ENCODE results near the gene TWSG1. TPM values are rescaled to one million over a fixed set of nuclear protein-coding genes. Genes with fewer than 3 reads are reported as not detected.

Gene TWSG1
- total and polyA plus RNA-seq, 2 donors (not counting 3 experiments of a cell fraction or from before 2014, with no cell fraction given) = 52.4 to 57.4 TPM

- POLR2A ChIA-PET = no interaction called here
- TF ChIP-seq MAX (IDR thresholded peaks at IDR 0.05; ENCODE audit: insufficient read depth, insufficient read length) (no peak), JUN (IDR thresholded peaks at IDR 0.05; ENCODE audit: borderline replicate concordance, insufficient read depth, insufficient read length, low read depth) (no peak), MYC (IDR thresholded peaks at IDR 0.05; ENCODE audit: low read depth, low read length) (no peak), POLR2AphosphoS5 (IDR thresholded peaks at IDR 0.05; ENCODE audit: insufficient read depth, low read depth, low read length) (no peak), POLR2A (IDR thresholded peaks at IDR 0.05; ENCODE audit: low read depth, low read length) (no peak), FOS (IDR thresholded peaks at IDR 0.05; ENCODE audit: borderline replicate concordance, insufficient read depth, low read length) (no peak), EZH2 (IDR thresholded peaks at IDR 0.05; ENCODE audit: borderline replicate concordance, low read depth, low read length, severe bottlenecking) (no peak), GATA2 (IDR thresholded peaks at IDR 0.05; ENCODE audit: insufficient read depth, insufficient read length, low read depth, low read length) (no peak)
- TF ChIP-seq, protein P1, sequence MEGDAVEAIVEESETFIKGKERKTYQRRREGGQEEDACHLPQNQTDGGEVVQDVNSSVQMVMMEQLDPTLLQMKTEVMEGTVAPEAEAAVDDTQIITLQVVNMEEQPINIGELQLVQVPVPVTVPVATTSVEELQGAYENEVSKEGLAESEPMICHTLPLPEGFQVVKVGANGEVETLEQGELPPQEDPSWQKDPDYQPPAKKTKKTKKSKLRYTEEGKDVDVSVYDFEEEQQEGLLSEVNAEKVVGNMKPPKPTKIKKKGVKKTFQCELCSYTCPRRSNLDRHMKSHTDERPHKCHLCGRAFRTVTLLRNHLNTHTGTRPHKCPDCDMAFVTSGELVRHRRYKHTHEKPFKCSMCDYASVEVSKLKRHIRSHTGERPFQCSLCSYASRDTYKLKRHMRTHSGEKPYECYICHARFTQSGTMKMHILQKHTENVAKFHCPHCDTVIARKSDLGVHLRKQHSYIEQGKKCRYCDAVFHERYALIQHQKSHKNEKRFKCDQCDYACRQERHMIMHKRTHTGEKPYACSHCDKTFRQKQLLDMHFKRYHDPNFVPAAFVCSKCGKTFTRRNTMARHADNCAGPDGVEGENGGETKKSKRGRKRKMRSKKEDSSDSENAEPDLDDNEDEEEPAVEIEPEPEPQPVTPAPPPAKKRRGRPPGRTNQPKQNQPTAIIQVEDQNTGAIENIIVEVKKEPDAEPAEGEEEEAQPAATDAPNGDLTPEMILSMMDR (IDR thresholded peaks at IDR 0.05; ENCODE audit: extremely low read depth in 1 of 2, insufficient read depth in 1 of 2, low read depth in 1 of 2, low read length in 2 of 2) = no peak
- Histone ChIP-seq H3K9me1 (replicated peaks; ENCODE audit: control insufficient read depth, extremely low read depth, insufficient read depth, low read length) (no peaks in the 10 kb centered on the region), H3K9ac (replicated peaks; ENCODE audit: extremely low read depth, insufficient read depth, low read length) (no peak overlapping the region), H3K9me3 (replicated peaks; ENCODE audit: control insufficient read depth, insufficient read depth, low read length) (no peaks in the 10 kb centered on the region), H3K36me3 (ENCODE audit: control insufficient read depth in 2 of 2, extremely low read depth in 1 of 2, insufficient read depth in 2 of 2, low read length in 2 of 2) (no peaks in the 10 kb centered on the region), H2AFZ (ENCODE audit: low read depth, low read length) (no peak overlapping the region), H3K4me1 (ENCODE audit: control insufficient read depth, extremely low read depth, insufficient read depth, low read length) (no peaks in the 10 kb centered on the region), H3K27ac (ENCODE audit: insufficient read depth, low read depth, low read length) (no peak overlapping the region), H3K79me2 (ENCODE audit: control insufficient read depth, insufficient read depth, low read length) (no peaks in the 10 kb centered on the region), H3K27me3 (ENCODE audit: control insufficient read depth in 2 of 2, insufficient read depth in 2 of 2, low read length in 2 of 2) (no peaks in the 10 kb centered on the region), H3K4me3 (replicated peaks in 1 of 3; ENCODE audit: insufficient read depth in 1 of 3, low read depth in 1 of 3, low read length in 3 of 3) (no peak overlapping the region), H3K4me2 (ENCODE audit: insufficient read depth, low read length) (no peak overlapping the region), H4K20me1 (replicated peaks; ENCODE audit: control insufficient read depth, extremely low read depth, insufficient read depth, low read length) (no peaks in the 10 kb centered on the region)
- no TSS peak for BruUV-seq (replicated peaks)
- FAIRE-seq (no peak), DNase-seq (ENCODE audit: low read depth, low spot score) (no peak)
- CTCF ChIA-PET = no interaction called here
- dilution Hi-C loops (cut with MboI; ENCODE audit: extremely low pct_ligation_motif_present, low sequenced_read_pairs) (no loop called here), intact Hi-C loops (cut with micrococcal nuclease) (no loop called here)
Observed at GRCh38 chr18:9379118-9379517, 44.5 kb downstream of the TWSG1 start.
